Stimulated activated CD4-positive, alpha-beta T cell treated with anti-CD3 and anti-CD28 coated beads, Interleukin-1b, Interleukin-23, amount 100 ng/mL, for 1 hour (primary cell): ENCODE measurements around the gene ENTPD8.

Experiments
- DNase-seq, 2 donors: peaks; one replicate each; pipeline ENCODE4 v3.0.0-alpha.2; 2020; ENCODE audit warnings: low read depth in 2 of 2

ENTPD8 gene

GRCh38 chr9:137447722-137448601 is 6.8 kb upstream of the ENTPD8 start:
- DNase-seq: no peak

GRCh38 chr9:137446851-137447471 is 5.8 kb upstream of the ENTPD8 start:
- DNase-seq: no peak

GRCh38 chr9:137445930-137446431 is 4.8 kb upstream of the ENTPD8 start:
- no peak for DNase-seq

GRCh38 chr9:137445275-137445807 is 4.2 kb upstream of the ENTPD8 start:
- DNase-seq: peak; percentile 63 to 82

GRCh38 chr9:137444106-137444790 is 3.1 kb upstream of the ENTPD8 start:
- no peak for DNase-seq

GRCh38 chr9:137441935-137442321 is 771 bp upstream of the ENTPD8 start:
- no peak for DNase-seq

GRCh38 chr9:137439158-137439714 is 1.9 kb downstream of the ENTPD8 start:
- no peak for DNase-seq

GRCh38 chr9:137438591-137439157 is 2.5 kb downstream of the ENTPD8 start:
- no peak for DNase-seq

- no peak for DNase-seq
These were observed 3.2 kb downstream of the ENTPD8 start for GRCh38 chr9:137437691-137438590.

GRCh38 chr9:137436761-137437600 is 4.2 kb downstream of the ENTPD8 start:
- no peak for DNase-seq

- DNase-seq: no peak
These were observed 5.0 kb downstream of the ENTPD8 start for GRCh38 chr9:137435980-137436760.

GRCh38 chr9:137435381-137435891 is 5.7 kb downstream of the ENTPD8 start:
- no peak for DNase-seq

GRCh38 chr9:137434498-137435380 is 6.4 kb downstream of the ENTPD8 start:
- no peak for DNase-seq

- no peak for DNase-seq
These were observed 7.2 kb downstream of the ENTPD8 start for GRCh38 chr9:137433916-137434431.

- no peak for DNase-seq
These were observed 7.7 kb downstream of the ENTPD8 start for GRCh38 chr9:137433349-137433915.

- no peak for DNase-seq
These were observed 8.3 kb downstream of the ENTPD8 start for GRCh38 chr9:137432687-137433348.
